Progenitor cell of endocrine pancreas (in vitro differentiated cells): Measurements from ENCODE around the gene CRABP1. TPM values are rescaled to one million over a fixed set of nuclear protein-coding genes. Genes with fewer than 3 reads are reported as not detected.

Source experiments
- DNase-seq: peaks from one replicate; pipeline ENCODE4 v3.0.0; 2021; ENCODE audit warnings: low spot score; ENCODE audit not compliant: unreplicated experiment
- H3K27ac Mint-ChIP-seq: 2 replicates; pipeline ENCODE4 v1.8.0; 2021; ENCODE audit warnings: mild to moderate bottlenecking, moderate library complexity, mixed read lengths
- H3K27me3 Mint-ChIP-seq: 2 replicates; pipeline ENCODE4 v1.8.0; 2021; ENCODE audit warnings: mixed read lengths
- H3K36me3 Mint-ChIP-seq: 2 replicates; pipeline ENCODE4 v1.8.0; 2022; ENCODE audit warnings: mixed read lengths; ENCODE audit not compliant: insufficient read depth
- H3K4me1 Mint-ChIP-seq: 2 replicates; pipeline ENCODE4 v1.8.0; 2021; ENCODE audit warnings: low read depth, mixed read lengths
- H3K4me3 Mint-ChIP-seq: 2 replicates; pipeline ENCODE4 v1.8.0; 2021; ENCODE audit warnings: low read depth, mild to moderate bottlenecking, moderate library complexity, mixed read lengths
- H3K9me3 Mint-ChIP-seq: 2 replicates; pipeline ENCODE4 v1.8.0; 2021; ENCODE audit warnings: low read depth, mixed read lengths
- total RNA-seq: library from RNA; stranded (reverse); gene quantifications from 2 replicates; pipeline ENCODE4 v1.2.1, GENCODE V29; 2021
- TF ChIP-seq, protein P1 (sequence below): fragments of 200-600 bp; sonication (generic); IDR thresholded peaks from one replicate; pipeline ENCODE4 v1.5.0; 2021; ENCODE audit warnings: antibody characterized with exemption, mild to moderate bottlenecking; ENCODE audit not compliant: unreplicated experiment

The CRABP1 gene
- total RNA-seq, 1 donor from 2014 or later: 1.1 TPM

GRCh38 chr15:78388865-78389264 lies 48.7 kb downstream of the CRABP1 start:
- TF ChIP-seq, protein P1, sequence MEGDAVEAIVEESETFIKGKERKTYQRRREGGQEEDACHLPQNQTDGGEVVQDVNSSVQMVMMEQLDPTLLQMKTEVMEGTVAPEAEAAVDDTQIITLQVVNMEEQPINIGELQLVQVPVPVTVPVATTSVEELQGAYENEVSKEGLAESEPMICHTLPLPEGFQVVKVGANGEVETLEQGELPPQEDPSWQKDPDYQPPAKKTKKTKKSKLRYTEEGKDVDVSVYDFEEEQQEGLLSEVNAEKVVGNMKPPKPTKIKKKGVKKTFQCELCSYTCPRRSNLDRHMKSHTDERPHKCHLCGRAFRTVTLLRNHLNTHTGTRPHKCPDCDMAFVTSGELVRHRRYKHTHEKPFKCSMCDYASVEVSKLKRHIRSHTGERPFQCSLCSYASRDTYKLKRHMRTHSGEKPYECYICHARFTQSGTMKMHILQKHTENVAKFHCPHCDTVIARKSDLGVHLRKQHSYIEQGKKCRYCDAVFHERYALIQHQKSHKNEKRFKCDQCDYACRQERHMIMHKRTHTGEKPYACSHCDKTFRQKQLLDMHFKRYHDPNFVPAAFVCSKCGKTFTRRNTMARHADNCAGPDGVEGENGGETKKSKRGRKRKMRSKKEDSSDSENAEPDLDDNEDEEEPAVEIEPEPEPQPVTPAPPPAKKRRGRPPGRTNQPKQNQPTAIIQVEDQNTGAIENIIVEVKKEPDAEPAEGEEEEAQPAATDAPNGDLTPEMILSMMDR: no peak
- no peak for DNase-seq
- Mint-ChIP-seq H3K27me3 (peaks cover 40% of the 10 kb centered on the region), H3K4me3 (no peak overlapping the region), H3K36me3 (no peaks in the 10 kb centered on the region), H3K27ac (no peak overlapping the region), H3K9me3 (no peaks in the 10 kb centered on the region), H3K4me1 (peaks cover 11% of the 10 kb centered on the region)

- Mint-ChIP-seq H3K36me3 (no peaks in the 10 kb centered on the region), H3K4me1 (peaks cover 11% of the 10 kb centered on the region), H3K9me3 (no peaks in the 10 kb centered on the region), H3K27ac (no peak overlapping the region), H3K4me3 (no peak overlapping the region), H3K27me3 (peaks cover 42% of the 10 kb centered on the region)
- no peak for DNase-seq
- TF ChIP-seq, protein P1: no peak
Measured at GRCh38 chr15:78389322-78389721, 49.2 kb downstream of the CRABP1 start.

GRCh38 chr15:78389738-78390137 lies 49.6 kb downstream of the CRABP1 start:
- H3K9me3 Mint-ChIP-seq: no peaks in the 10 kb centered on the region
- H3K27ac Mint-ChIP-seq: no peak overlapping the region
- H3K4me3 Mint-ChIP-seq: no peak overlapping the region
- DNase-seq: no peak
- H3K4me1 Mint-ChIP-seq: peaks cover 11% of the 10 kb centered on the region
- TF ChIP-seq, protein P1: no peak
- H3K27me3 Mint-ChIP-seq: peaks cover 42% of the 10 kb centered on the region
- H3K36me3 Mint-ChIP-seq: no peaks in the 10 kb centered on the region

- Mint-ChIP-seq H3K36me3 (no peaks in the 10 kb centered on the region), H3K9me3 (no peaks in the 10 kb centered on the region), H3K27me3 (peaks cover 42% of the 10 kb centered on the region), H3K4me1 (peaks cover 15% of the 10 kb centered on the region), H3K27ac (no peak overlapping the region), H3K4me3 (no peak overlapping the region)
- DNase-seq: no peak
- TF ChIP-seq, protein P1: no peak
Measured at GRCh38 chr15:78390242-78390641, 50.1 kb downstream of the CRABP1 start.

DNA sequence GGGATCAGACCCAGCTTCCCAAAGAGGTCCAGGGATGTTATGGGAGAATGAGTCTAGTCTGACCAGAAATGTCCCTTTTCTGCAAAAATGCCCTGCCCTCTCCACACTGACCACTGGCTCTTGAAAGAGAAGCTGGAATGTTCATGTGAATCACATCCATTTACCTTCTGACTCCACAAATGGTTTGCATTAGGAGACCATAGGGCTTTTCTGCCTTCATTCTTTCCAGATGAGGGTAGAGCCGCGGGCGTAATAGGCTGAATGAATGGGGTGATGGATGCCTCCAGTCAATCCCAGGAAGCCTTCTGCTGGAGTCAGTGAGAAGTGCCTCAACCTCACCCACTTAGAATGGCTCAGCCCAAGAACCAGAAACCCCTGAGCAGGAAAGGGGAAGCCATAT lies 50.7 kb downstream of the CRABP1 start:
- Mint-ChIP-seq H3K4me1 (peaks cover 15% of the 10 kb centered on the region), H3K4me3 (no peak overlapping the region), H3K9me3 (no peaks in the 10 kb centered on the region), H3K27me3 (peaks cover 40% of the 10 kb centered on the region), H3K27ac (no peak overlapping the region), H3K36me3 (no peaks in the 10 kb centered on the region)
- no peak for DNase-seq
- TF ChIP-seq, protein P1: no peak
